PC-9 (cell line): ENCODE measurements around the gene HPCAL1.

Experiments used
- CTCF ChIP-seq: fragments of 200-600 bp; sonication (generic); conservative IDR thresholded peaks from 2 replicates; pipeline ENCODE4 v1.6.1; 2017; ENCODE audit warnings: mixed run types, antibody characterized with exemption, mild to moderate bottlenecking, moderate library complexity
- EZH2 ChIP-seq: fragments of 200-600 bp; sonication (generic); IDR thresholded peaks from 2 replicates; pipeline ENCODE4 v1.8.0; 2017; ENCODE audit warnings: antibody characterized with exemption, low read depth

- TF ChIP-seq CTCF, result no peak
- no peak for TF ChIP-seq EZH2
Measured at GRCh38 chr2:10475811-10476660, 173.3 kb downstream of the HPCAL1 start.
